Measurements from ENCODE around the gene ENSA.
A peak's percentile ranks its signal among the peaks of the same experiment; 100 is the strongest.

Gene ENSA

DNA sequence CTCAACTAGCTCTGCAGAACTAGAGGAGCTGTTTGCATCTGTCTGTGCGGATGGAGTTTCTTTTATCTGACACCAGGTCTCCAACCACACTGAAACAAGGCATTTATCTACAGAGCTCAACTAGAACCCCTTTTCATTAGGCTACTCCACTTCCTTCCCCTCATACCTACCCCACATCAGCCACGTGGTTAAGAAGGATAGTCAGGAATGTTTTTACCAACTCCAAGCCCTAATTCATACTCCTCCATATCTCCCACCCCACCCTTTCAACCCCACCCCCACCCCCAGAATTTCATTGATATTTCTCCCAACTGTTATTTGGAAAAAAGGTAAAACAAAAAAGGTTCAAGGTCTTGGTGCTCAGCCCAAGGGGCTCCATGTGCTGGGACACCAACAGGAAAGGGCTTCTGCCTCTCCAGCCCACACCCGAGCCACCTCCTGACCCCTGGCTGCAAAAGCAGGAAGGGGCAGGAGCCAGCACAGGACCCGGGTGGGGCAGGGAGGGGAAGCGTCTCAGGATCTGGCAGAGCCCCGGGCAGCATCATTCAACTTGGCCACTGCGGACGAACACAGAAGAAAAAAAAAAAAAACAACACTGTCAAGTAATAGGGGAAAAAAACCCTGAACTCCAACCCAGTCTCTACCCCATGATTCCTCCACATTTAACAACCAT lies 7.0 kb downstream of the ENSA start:
- peaks cover 39 to 67% (median 61%) of the 10 kb centered on the region in 3 donors for H3K36me3 ChIP-seq
- no peak overlapping the region for H3K4me3 ChIP-seq
- intact Hi-C loops (cut with DNase I; ENCODE audit: low total_unique reads) = loop anchor here (5.0 kb wide), 1 partner anchor 45 kb away; the partner anchor contains the start of gene MCL1
- H3K27me3 ChIP-seq = no peaks in the 10 kb centered on the region
- peak overlapping the region; percentile 53 to 61 for H3K27ac ChIP-seq
- H3K4me1 ChIP-seq = peaks cover 0 to 44% (median 32%) of the 10 kb centered on the region in 4 donors
- H3K9me3 ChIP-seq = no peaks in the 10 kb centered on the region
- TF ChIP-seq, protein P1, sequence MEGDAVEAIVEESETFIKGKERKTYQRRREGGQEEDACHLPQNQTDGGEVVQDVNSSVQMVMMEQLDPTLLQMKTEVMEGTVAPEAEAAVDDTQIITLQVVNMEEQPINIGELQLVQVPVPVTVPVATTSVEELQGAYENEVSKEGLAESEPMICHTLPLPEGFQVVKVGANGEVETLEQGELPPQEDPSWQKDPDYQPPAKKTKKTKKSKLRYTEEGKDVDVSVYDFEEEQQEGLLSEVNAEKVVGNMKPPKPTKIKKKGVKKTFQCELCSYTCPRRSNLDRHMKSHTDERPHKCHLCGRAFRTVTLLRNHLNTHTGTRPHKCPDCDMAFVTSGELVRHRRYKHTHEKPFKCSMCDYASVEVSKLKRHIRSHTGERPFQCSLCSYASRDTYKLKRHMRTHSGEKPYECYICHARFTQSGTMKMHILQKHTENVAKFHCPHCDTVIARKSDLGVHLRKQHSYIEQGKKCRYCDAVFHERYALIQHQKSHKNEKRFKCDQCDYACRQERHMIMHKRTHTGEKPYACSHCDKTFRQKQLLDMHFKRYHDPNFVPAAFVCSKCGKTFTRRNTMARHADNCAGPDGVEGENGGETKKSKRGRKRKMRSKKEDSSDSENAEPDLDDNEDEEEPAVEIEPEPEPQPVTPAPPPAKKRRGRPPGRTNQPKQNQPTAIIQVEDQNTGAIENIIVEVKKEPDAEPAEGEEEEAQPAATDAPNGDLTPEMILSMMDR (IDR thresholded peaks at IDR 0.05) = no peak
- DNase-seq = peak; percentile 58 to 77

DNA sequence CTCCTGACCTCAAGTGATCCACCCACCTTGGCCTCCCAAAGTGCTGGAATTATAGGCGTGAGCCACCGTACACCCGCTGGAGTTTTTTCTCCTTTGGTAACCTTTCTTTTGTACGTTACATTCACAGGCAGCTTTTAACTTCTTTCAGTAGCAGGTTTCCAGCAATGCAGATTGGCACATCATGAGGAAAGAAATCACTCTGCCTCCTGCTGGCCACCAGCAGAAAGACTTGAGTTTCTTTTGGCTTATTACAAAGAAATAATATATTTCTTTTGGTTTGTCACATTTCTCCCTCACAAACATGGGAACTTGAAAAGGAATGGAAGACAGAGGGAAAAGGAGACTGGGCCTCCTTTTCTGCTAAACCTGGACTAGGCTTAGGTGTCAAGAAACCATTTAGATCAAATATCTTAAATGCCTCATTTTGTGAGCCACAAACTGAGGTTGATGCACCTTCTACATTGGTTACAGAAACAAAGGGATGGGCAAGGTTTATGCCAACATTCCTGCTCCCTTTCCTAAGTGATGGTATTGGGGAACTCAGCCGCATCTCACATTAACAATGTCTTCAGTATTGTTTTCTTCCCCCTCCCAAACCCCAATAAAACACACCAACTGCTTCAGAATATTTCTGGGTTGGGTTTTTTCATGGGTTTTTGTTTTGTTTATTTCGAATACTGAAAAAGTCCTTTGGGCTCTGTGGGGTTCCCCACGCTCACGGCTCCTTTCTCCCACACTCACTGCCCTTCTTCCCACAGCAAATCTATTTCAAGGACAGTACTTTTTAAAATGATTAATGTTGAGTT lies 7.7 kb downstream of the ENSA start:
- Histone ChIP-seq H3K4me1 (peaks cover 0 to 43% (median 32%) of the 10 kb centered on the region in 4 donors), H3K27me3 (no peaks in the 10 kb centered on the region), H3K36me3 (peaks cover 32 to 68% (median 61%) of the 10 kb centered on the region in 3 donors), H3K9me3 (no peaks in the 10 kb centered on the region), H3K4me3 (no peak overlapping the region), H3K27ac (peak overlapping the region; percentile 53 to 61)
- DNase-seq = peak; percentile 70 to 79
- TF ChIP-seq, protein P1 (IDR thresholded peaks at IDR 0.05) = peak; percentile 69 to 79
- intact Hi-C loops (cut with DNase I; ENCODE audit: low total_unique reads) = loop anchor here (5.0 kb wide), 1 partner anchor 44 kb away; the partner anchor contains the start of gene MCL1

DNA sequence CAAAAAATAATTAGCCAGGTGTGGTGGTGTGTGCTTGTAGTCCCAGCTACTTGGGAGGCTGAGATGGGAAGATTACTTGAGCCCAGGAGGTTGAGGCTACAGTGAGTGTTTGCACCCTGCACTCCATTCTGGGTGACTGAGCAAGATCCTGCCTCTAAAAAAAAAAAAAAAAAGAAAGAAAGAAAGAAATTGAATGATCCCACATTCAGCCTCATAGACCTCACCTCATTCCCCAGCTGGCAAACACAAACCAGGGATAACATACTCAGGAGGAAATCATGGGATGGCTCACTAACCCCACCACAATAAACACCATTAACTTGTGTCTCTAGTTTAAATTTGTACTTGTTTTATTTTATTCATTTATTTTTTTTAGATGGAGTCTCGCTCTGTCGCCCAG lies 8.5 kb downstream of the ENSA start:
- peak overlapping the region; percentile 53 to 61 for H3K27ac ChIP-seq
- TF ChIP-seq, protein P1 (IDR thresholded peaks at IDR 0.05) = no peak
- H3K4me3 ChIP-seq = no peak overlapping the region
- intact Hi-C loops (cut with DNase I; ENCODE audit: low total_unique reads) = loop anchor here (5.0 kb wide), 1 partner anchor 44 kb away; the partner anchor contains the start of gene MCL1
- H3K9me3 ChIP-seq = no peaks in the 10 kb centered on the region
- no peaks in the 10 kb centered on the region for H3K27me3 ChIP-seq
- H3K36me3 ChIP-seq = peaks cover 25 to 65% (median 59%) of the 10 kb centered on the region in 3 donors
- no peak for DNase-seq
- H3K4me1 ChIP-seq = peaks cover 0 to 43% (median 29%) of the 10 kb centered on the region in 4 donors

DNA sequence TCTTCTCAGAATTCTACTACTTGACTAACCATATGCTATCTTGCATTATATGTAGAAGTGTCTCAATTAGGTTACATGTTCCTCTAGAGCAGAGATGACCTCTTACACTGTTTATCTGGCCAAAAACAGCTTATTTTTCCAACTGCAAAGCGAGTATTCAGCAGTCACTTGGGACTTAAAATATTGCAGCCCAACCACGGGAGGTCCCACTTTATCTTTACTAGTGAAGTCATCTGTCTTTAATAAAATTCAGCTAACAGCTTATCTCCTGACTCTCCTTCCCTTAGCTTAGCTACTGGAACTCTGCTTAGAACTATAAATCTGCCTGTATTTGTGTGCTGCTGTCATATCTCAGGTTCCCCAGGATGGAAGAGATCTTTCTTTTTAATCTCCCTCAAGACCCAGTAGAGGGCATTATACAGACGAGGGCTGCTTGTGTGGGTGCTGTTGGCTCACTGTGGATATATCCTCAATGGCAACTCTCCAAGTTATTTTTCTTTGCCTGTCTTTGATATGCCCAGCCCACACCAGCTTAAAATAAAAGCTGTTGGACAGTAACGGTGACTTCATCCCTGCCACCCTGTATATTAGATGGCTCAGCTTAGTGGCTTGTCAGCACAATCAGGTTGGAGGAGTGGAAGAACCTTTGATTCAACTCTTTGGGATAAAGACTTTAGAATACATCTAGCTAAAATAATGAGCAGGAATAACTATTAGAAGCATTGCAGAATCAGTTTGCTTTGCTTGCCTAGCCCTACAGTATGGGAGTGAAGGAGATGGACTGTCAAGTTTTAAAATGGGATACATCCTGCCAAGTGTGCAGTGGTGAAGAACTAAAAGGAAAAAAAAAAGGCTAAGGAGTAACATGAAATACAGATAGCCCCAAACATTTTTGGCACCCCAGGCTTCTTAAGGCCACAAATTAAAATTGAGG lies 9.6 kb downstream of the ENSA start:
- Histone ChIP-seq H3K36me3 (peaks cover 15 to 54% (median 48%) of the 10 kb centered on the region in 3 donors), H3K4me1 (peaks cover 0 to 49% (median 28%) of the 10 kb centered on the region in 4 donors)

More for the DNA sequence above, 9.6 kb downstream of the ENSA start:
- Histone ChIP-seq H3K27me3 (no peaks in the 10 kb centered on the region), H3K4me3 (no peak overlapping the region), H3K9me3 (no peaks in the 10 kb centered on the region), H3K27ac (peak overlapping the region; percentile 53 to 61)
- no peak for DNase-seq
- TF ChIP-seq, protein P1 (IDR thresholded peaks at IDR 0.05) = peak in 1 of 2 experiments; percentile 8
- intact Hi-C loops (cut with DNase I; ENCODE audit: low total_unique reads) = loop anchor here (5.0 kb wide), 1 partner anchor 43 kb away; the partner anchor contains the start of gene MCL1

Measured in tibial artery (tissue), 4 donors.